GM19328 (cell line): ENCODE results near the gene JADE1.

Source experiments
- ATAC-seq: cut with Tn5 transposase; IDR thresholded peaks from one replicate; pipeline ENCODE4 v1.9.1; 2021; ENCODE audit warnings: mild to moderate bottlenecking, moderate library complexity; ENCODE audit not compliant: unreplicated experiment

Gene JADE1

DNA sequence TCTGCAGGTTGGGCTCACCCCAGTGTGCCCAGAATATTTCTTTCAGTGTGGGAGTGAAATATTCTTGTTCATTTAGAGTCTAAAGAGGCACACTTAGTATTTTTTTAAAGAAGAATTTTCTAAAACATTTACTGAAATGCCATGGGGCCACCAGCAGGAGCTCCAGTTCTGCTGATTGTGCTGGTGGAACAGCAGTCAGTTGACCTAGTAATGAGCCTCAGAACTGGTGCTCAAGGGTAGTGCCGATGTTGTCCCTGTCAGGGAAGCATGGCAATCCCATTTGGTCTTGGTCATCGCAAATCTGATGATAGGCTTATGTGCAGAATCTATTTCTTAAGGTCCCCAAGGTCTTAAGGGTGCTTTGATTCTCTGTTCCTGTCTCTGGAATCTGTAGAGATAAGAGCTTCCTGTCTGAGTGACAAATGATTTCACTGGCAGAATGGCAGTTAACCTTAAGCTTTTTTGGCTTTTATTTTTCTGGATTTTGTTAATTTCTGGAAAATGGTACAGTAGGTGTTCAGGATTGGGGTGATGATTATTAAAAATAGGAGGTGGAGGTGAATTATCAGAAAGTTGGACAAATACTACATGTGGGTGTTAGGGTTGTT is 31.3 kb downstream of the JADE1 start:
- ATAC-seq, result no peak

DNA sequence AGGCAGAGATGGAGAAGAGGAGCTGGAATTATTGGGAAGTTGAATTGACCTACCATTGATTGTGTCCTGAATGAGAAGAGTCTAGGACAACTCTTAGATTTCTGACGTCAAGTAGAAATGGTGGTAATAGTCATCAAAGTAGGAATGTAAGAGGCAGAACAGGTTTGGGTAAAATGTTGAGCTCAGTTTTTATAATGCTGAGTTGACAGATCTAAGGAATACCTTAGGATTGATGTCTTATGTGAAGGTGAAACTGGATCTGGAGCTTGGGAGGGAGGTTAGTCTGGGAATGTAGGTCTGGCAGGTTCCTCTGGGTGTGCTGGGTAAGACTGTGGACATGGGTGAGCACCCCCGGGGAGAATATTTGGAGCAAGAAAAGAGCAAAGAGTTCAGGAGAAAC is 31.9 kb downstream of the JADE1 start:
- no peak for ATAC-seq

- ATAC-seq, result no peak
Measured at GRCh38 chr4:128844931-128845330, 35.4 kb downstream of the JADE1 start.

DNA sequence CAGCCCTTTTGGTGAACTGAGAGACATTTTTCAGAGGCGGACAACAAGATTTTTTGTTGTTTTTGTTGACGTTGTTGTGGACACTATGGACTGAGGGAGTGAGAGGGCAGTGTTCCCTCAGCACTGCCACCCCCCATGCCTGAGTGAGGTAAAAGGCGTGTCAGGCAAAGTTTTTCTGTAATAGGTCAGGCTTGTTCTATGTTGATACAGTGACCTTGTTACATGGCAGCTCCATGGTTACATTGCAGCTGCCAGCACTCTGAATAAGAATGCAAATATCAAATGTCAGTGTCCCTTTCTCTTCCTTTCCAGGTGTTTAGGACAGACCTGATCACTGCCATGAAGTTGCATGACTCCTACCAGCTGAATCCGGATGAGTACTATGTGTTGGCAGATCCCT is 36.6 kb downstream of the JADE1 start:
- no peak for ATAC-seq

- no peak for ATAC-seq
Measured at GRCh38 chr4:128847082-128847724, 37.7 kb downstream of the JADE1 start.

- no peak for ATAC-seq
Measured at GRCh38 chr4:128848461-128848860, 39.0 kb downstream of the JADE1 start.

GRCh38 chr4:128850252-128850651 is 40.8 kb downstream of the JADE1 start:
- no peak for ATAC-seq

DNA sequence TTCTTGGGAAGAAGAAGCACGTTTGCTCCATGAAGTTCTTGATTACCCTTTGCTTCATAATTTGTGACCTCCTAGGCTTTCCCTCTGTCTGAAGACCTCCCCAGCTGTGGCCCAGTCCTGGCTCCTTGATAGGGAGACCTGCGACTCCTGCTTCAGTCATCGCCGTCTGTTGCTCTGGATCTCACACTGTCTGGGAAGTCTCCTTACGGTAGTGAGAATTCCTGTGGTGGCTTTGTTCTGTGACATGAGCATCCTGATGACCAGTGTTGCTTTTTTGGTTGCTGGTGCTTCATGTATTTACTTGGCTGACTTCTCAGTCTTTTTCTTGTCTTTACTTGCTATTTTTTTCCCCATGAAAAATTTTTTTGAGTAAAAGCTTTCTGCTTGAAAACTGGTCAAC is 44.2 kb downstream of the JADE1 start:
- no peak for ATAC-seq

- ATAC-seq, result no peak
Measured at GRCh38 chr4:128854433-128854832, 44.9 kb downstream of the JADE1 start.

DNA sequence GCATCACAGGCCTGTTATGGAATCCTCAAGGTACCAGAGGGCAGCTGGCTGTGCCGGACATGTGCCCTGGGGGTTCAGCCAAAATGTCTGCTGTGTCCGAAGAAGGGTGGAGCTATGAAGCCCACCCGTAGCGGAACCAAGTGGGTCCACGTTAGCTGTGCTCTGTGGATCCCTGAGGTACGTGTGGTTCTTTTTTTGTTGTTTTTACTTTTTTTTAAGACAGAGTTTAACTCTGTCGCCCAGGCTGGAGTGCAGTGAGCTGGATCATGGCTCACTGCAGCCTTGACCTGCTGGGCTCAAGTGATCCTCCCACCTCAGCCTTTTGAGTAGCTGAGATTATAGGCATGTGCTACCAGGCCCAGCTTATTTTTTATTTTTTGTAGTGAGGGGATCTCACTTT is 46.1 kb downstream of the JADE1 start:
- no peak for ATAC-seq

DNA sequence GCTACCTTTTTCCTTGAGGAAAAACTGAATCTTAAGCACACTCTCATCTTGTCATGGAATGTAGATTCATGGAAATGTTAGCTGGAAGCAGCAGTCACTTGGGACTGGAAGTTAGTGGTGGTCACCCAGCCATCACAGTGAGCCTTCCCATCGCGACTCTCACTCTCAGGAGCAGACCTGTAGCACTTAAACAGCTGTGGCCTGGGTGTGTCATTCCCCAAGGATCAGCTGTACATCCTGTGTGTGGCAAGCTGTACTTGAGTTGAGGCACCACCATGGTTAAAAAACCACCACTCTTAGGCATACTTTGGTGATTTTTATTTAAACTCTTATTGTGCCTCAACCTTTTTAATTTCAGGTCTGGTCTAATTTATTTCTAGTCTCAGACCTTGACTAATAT is 46.7 kb downstream of the JADE1 start:
- ATAC-seq, result no peak

DNA sequence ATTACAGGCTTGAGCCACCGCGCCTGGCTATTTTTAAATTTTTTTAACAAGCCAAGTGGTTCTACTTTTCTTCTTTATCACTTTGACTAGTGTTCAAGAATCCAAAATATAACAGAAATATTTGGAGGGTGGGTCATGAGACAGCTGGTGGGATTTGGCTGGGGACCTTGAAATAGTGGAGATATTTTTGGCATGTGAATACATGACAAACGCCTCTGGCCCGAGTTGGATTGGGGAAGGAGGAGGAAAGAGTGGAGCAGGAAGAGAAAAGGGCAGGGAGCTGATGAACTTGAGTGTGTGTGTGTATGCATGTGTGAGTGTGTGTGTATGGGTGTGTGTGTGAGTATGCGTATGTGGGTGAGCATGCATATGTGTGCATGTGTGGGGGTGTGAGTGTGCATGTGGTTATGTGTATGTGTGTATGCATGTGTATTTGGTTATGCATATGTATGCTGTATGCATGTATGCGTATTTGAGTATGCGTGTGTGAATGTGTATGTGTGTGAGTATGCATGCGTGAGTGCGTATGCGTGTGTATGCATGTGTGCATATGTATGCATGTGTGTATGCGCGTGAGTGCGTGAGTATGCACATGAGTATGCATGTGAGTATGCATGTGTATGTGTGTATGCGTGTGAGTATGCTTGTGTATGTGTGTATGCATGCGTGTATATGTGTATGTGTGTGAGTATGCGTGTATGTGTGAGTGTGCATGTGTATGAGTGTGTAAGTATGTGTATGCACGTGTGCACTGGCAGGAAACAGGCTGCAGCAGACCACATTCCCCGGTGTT is 49.6 kb downstream of the JADE1 start:
- no peak for ATAC-seq

GRCh38 chr4:128859887-128860677 is 50.6 kb downstream of the JADE1 start:
- no peak for ATAC-seq

DNA sequence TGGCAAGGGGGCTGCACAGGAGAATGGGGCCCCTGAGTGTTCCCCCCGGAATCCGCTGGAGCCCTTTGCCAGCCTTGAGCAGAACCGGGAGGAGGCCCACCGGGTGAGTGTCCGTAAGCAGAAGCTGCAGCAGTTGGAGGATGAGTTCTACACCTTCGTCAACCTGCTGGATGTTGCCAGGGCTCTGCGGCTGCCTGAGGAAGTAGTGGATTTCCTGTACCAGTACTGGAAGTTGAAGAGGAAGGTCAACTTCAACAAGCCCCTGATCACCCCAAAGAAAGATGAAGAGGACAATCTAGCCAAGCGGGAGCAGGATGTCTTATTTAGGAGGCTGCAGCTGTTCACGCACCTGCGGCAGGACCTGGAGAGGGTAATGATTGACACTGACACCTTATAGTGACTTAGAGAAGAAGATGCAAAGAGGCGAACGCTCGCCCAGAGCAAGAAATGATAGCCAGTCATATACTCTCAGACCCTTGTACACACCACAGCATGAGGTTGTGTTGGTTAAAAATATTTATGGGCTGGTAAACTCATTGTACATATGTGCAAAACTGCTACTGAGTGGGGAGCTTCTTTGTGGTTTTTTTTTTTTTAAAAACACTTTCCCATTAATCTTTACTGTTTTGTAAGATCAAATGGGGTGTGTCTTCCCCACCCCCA is 52.5 kb downstream of the JADE1 start:
- peak; percentile 9 for ATAC-seq

GRCh38 chr4:128862608-128863311 is 53.3 kb downstream of the JADE1 start:
- ATAC-seq, result peak; percentile 54

DNA sequence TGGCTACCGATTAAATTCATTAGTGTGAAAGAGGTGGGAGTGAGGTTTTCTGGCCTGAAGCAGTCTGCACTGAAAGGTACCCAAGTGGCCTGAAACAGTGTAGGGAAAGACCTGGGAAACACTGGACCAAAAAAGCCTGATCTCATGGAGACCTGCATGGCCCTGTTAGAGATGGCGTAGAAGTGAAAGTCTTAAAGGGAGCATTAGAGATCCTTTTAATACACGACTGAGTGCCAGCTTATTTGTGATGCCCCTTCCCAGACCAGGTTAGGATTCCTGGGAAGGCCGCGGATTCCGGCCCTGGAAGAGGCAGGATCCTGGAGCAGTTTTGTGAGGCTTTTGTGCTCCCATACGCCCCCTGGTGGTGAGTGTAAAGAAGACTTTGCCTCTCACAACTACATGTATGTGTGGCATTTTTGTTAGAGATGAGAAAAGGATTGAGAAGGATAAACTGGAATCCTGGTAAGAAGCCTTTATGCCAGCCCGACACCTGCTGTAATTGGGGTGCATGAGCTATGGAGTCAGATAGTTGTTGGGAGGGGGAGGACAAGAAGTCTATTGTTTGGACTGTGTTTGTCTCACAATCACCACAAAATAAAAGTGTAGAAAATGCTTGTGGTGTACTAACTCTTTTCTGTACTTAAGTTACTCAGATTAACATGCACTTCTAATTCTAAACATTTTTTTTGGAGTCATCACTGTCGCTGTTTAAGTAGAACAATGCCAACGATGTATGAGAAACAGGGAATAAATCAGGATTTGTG is 54.0 kb downstream of the JADE1 start:
- ATAC-seq, result no peak

GRCh38 chr4:128865132-128865531 is 55.6 kb downstream of the JADE1 start:
- no peak for ATAC-seq

GRCh38 chr4:128866269-128866668 is 56.8 kb downstream of the JADE1 start:
- ATAC-seq, result no peak

GRCh38 chr4:128866691-128867090 is 57.2 kb downstream of the JADE1 start:
- no peak for ATAC-seq
